ENCODE measurements around the gene UBXN1. TPM values are rescaled to one million over a fixed set of nuclear protein-coding genes. Genes with fewer than 3 reads are reported as not detected.

Gene UBXN1
- total and polyA plus RNA-seq, 10 of the 15 experiments (the other 5 are each of a cell fraction or from before 2014, with no cell fraction given): 7.0 to 173 (median 106) TPM

DNA sequence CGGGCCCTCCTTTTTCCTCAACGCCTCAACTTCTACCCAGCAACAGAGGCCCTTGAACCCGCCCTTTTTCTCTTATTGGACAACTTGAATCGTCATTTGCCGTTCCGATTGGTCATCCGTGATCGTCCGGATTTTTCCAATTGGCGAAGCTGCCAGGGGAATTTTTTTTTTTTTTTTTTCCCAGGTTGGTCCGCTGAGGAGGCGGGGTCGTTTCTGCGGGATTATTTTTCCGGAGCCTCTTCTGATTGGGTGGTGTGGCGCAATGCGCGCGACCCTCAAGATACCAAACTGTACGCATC is 48.9 kb upstream of the UBXN1 start:
- no peaks in the 10 kb centered on the region; the same call in 1 of the 2 replicates for H3K4me1 ChIP-seq (ENCODE audit: control insufficient read depth, insufficient read depth, low read length)
- peak overlapping the region; percentile 91 for H3K9ac ChIP-seq (ENCODE audit: control insufficient read depth, insufficient read depth, low read length)
- in situ Hi-C loops (cut with MboI): no loop called here
- no peaks in the 10 kb centered on the region; the same call in 2 of the 3 replicates for H3K9me3 ChIP-seq (replicated peaks; ENCODE audit: control insufficient read depth, insufficient read depth, low read length)
- no peaks in the 10 kb centered on the region for H3K27me3 ChIP-seq (replicated peaks in 1 of 2; ENCODE audit: control insufficient read depth in 2 of 2, insufficient read depth in 2 of 2, low read length in 1 of 2)
- ChIA-PET SMC1A (ENCODE audit: uncharacterized antibody, unreplicated experiment) (interaction anchor here (1.0 to 4.8 kb wide), 15 partner anchors 9 to 153 kb away, joined by 3 to 27 read pairs (median 4); partner anchors contain the start of genes BSCL2, C11orf98, CSKMT and GANAB), CTCF (interaction anchor here (0.8 to 5.4 kb wide), 12 partner anchors 18 to 157 kb away, joined by 3 to 34 read pairs (median 5); partner anchors contain the start of genes C11orf98, CSKMT, EEF1G and TAF6L), POLR2A (interaction anchor here (0.6 to 6.8 kb wide), 33 partner anchors 13 to 1480 kb away, joined by 3 to 79 read pairs (median 7); partner anchors contain the start of genes BSCL2, C11orf98, CSKMT and EEF1G), RAD21 (ENCODE audit: unreplicated experiment) (interaction anchor here (0.6 to 5.2 kb wide), 25 partner anchors 17 to 480 kb away, joined by 3 to 44 read pairs (median 4); partner anchors contain the start of genes B3GAT3, C11orf98, CSKMT and POLR2G)
- peak overlapping the region; percentile 75 for H3K4me2 ChIP-seq (ENCODE audit: control insufficient read depth, insufficient read depth)
- WGBS (ENCODE audit: insufficient coverage, insufficient replicate concordance, low lambda C conversion rate, missing lambda C conversion rate): under 1% methylated on average over 16 of the region's 20 CpGs
- H3K79me2 ChIP-seq (ENCODE audit: control insufficient read depth, insufficient read depth, low read length): peaks cover 72% of the 10 kb centered on the region
- H3K4me3 ChIP-seq: peak overlapping the region; percentile 100
- DNase-seq (ENCODE audit: low read depth, low spot score): peak; percentile 94
- peak overlapping the region; percentile 96 for H2AFZ ChIP-seq (ENCODE audit: control insufficient read depth, low read depth, low read length)
- BruUV-seq (replicated peaks): no TSS peak
- peaks cover 1 to 18% of the 10 kb centered on the region in 2 experiments; a peak in 3 of 4 replicates for H3K36me3 ChIP-seq (ENCODE audit: control insufficient read depth in 2 of 2, insufficient read depth in 2 of 2, low read length in 1 of 2)
- FAIRE-seq: peak; percentile 98
- intact Hi-C loops (cut with micrococcal nuclease; ENCODE audit: unreplicated experiment): loop anchor here (1.0 to 5.0 kb wide), 7 partner anchors 19 to 128 kb away; partner anchors contain the start of genes MTA2, NXF1, TAF6L and ZBTB3
- peak; percentile 76 for ATAC-seq
- peak overlapping the region; percentile 94 for H3K27ac ChIP-seq (ENCODE audit: control insufficient read depth, insufficient read depth)
- H4K20me1 ChIP-seq (ENCODE audit: control insufficient read depth, insufficient read depth): peaks cover 11% of the 10 kb centered on the region; the same call in 1 of the 2 replicates
- TF ChIP-seq NFIC (IDR thresholded peaks at IDR 0.05; ENCODE audit: low read depth, low read length) (no peak), KLF5 (IDR thresholded peaks at IDR 0.05; ENCODE audit: partially characterized antibody) (no peak), BHLHE40 (IDR thresholded peaks at IDR 0.05; ENCODE audit: borderline replicate concordance in 1 of 2, low read depth in 2 of 2, low read length in 1 of 2) (peak in 1 of 2 experiments; percentile 28; a peak in 2 of 4 replicates), E2F4 (IDR thresholded peaks at IDR 0.05; ENCODE audit: low read depth, low read length) (peak; percentile 72), RELB (IDR thresholded peaks at IDR 0.05; ENCODE audit: low read depth) (no peak), SREBF2 (IDR thresholded peaks at IDR 0.05; ENCODE audit: low read length) (no peak), NFYA (IDR thresholded peaks at IDR 0.05; ENCODE audit: borderline replicate concordance, low read depth, low read length) (peak; percentile 69), ZSCAN29 (IDR thresholded peaks at IDR 0.05) (no peak), SUZ12 (IDR thresholded peaks at IDR 0.05; ENCODE audit: unreplicated experiment) (no peak), NFYB (IDR thresholded peaks at IDR 0.05; ENCODE audit: insufficient read depth, low read depth, low read length) (peak; percentile 99), CREB1 (IDR thresholded peaks at IDR 0.05; ENCODE audit: low read depth) (0 out of 2 replicates have a peak, but pooled peaks have one; percentile 46), STAT3 (IDR thresholded peaks at IDR 0.05; ENCODE audit: low read depth, low read length) (no peak), CEBPB (IDR thresholded peaks at IDR 0.05; ENCODE audit: borderline replicate concordance in 1 of 2, low read depth in 2 of 2, low read length in 2 of 2) (peak in 1 of 2 experiments; percentile 73; a peak in 1 of 4 replicates), DPF2 (IDR thresholded peaks at IDR 0.05) (no peak), YY1 (IDR thresholded peaks at IDR 0.05; ENCODE audit: low read depth, low read length) (0 out of 2 replicates have a peak, but pooled peaks have one; percentile 1)
- TF ChIP-seq, protein P1, sequence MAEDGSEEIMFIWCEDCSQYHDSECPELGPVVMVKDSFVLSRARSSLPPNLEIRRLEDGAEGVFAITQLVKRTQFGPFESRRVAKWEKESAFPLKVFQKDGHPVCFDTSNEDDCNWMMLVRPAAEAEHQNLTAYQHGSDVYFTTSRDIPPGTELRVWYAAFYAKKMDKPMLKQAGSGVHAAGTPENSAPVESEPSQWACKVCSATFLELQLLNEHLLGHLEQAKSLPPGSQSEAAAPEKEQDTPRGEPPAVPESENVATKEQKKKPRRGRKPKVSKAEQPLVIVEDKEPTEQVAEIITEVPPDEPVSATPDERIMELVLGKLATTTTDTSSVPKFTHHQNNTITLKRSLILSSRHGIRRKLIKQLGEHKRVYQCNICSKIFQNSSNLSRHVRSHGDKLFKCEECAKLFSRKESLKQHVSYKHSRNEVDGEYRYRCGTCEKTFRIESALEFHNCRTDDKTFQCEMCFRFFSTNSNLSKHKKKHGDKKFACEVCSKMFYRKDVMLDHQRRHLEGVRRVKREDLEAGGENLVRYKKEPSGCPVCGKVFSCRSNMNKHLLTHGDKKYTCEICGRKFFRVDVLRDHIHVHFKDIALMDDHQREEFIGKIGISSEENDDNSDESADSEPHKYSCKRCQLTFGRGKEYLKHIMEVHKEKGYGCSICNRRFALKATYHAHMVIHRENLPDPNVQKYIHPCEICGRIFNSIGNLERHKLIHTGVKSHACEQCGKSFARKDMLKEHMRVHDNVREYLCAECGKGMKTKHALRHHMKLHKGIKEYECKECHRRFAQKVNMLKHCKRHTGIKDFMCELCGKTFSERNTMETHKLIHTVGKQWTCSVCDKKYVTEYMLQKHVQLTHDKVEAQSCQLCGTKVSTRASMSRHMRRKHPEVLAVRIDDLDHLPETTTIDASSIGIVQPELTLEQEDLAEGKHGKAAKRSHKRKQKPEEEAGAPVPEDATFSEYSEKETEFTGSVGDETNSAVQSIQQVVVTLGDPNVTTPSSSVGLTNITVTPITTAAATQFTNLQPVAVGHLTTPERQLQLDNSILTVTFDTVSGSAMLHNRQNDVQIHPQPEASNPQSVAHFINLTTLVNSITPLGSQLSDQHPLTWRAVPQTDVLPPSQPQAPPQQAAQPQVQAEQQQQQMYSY (CRISPR knock-in tag; IDR thresholded peaks at IDR 0.05): no peak
- TF ChIP-seq, protein P2, sequence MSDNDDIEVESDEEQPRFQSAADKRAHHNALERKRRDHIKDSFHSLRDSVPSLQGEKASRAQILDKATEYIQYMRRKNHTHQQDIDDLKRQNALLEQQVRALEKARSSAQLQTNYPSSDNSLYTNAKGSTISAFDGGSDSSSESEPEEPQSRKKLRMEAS (IDR thresholded peaks at IDR 0.05; ENCODE audit: low read depth, low read length): no peak
